Lung (tissue), 12 donors: ENCODE measurements around the gene MPI. TPM values are rescaled to one million over a fixed set of nuclear protein-coding genes. Genes with fewer than 3 reads are reported as not detected.
A peak's percentile ranks its signal among the peaks of the same experiment; 100 is the strongest.

Experiments
- ATAC-seq: fragments of 200-7000 bp; cut with Tn5 transposase; one replicate; pipeline ENCODE4 v1.9.1; 2020; ENCODE audit warnings: moderate number of reproducible peaks; ENCODE audit not compliant: insufficient read depth, low FRiP score
- DNase-seq, 3 donors: peaks; one replicate each; pipeline ENCODE4 v3.0.0-alpha.2; 2013 to 2017
- H3K27ac ChIP-seq, 2 donors: one replicate each; pipeline ENCODE4 v1.5.1; 2013; ENCODE audit warnings: mild to moderate bottlenecking in 2 of 2, moderate library complexity in 2 of 2, control low read depth in 1 of 2, inconsistent platforms in 1 of 2, low read depth in 1 of 2, low read length in 1 of 2
- H3K27me3 ChIP-seq, 3 donors: one replicate each; pipeline ENCODE4 v1.5.1; 2013; ENCODE audit warnings: low read length in 2 of 3; ENCODE audit not compliant: control insufficient read depth in 3 of 3, insufficient read depth in 3 of 3
- H3K36me3 ChIP-seq, 4 donors: one replicate each; pipeline ENCODE4 v1.5.1; 2013; ENCODE audit warnings: low read length in 4 of 4, mild to moderate bottlenecking in 1 of 4, moderate library complexity in 1 of 4; ENCODE audit not compliant: control insufficient read depth in 4 of 4, insufficient read depth in 4 of 4
- H3K4me1 ChIP-seq, 5 donors: one replicate each; pipeline ENCODE4 v1.5.1; 2013; ENCODE audit warnings: low read length in 5 of 5, mild to moderate bottlenecking in 2 of 5, moderate library complexity in 1 of 5; ENCODE audit not compliant: control insufficient read depth in 5 of 5, insufficient read depth in 5 of 5
- H3K4me3 ChIP-seq: one replicate; pipeline ENCODE4 v1.5.1; 2013; ENCODE audit warnings: mild to moderate bottlenecking, control low read depth, moderate library complexity
- H3K9ac ChIP-seq, 2 donors: one replicate each; pipeline ENCODE4 v1.5.1; 2013; ENCODE audit warnings: low read length in 2 of 2, control low read depth in 1 of 2; ENCODE audit not compliant: insufficient read depth in 1 of 2
- H3K9me3 ChIP-seq, 4 donors: one replicate each; pipeline ENCODE4 v1.5.1; 2013; ENCODE audit warnings: low read length in 3 of 4, mild to moderate bottlenecking in 1 of 4, moderate library complexity in 1 of 4; ENCODE audit not compliant: control insufficient read depth in 4 of 4, insufficient read depth in 3 of 4
- CTCF ChIP-seq: IDR thresholded peaks from 2 replicates; pipeline ENCODE4 v1.5.1; 2012; ENCODE audit warnings: mild to moderate bottlenecking; ENCODE audit errors: control extremely low read depth, extremely low read depth
- WGBS, 2 donors: extraction: QIAGEN DNeasy Blood & Tissue Kit; methylation state at CpG; one replicate each; pipeline ENCODE4 v1.1.7; 2013; 5-methylcytosine and 5-hydroxymethylcytosine counted together
- polyA plus RNA-seq, 2 donors: library from polyadenylated mRNA; stranded (reverse); fragments of 200-250 nt; gene quantifications; one replicate each; pipeline ENCODE4 v1.2.1, GENCODE V29; 2013
- total RNA-seq, 2 donors: library from RNA; depleted of rRNA in 1 of 2; stranded (reverse); fragments of >200 nt in 1 of 2; gene quantifications; one replicate each; pipeline ENCODE4 v1.2.1, GENCODE V29; 2014 to 2021
- donor health status: control.
- donor health status: control.
- donor health status: Bipolar disorder and iron deficiency.
- donor health status: healthy.
- donor health status: DM: yes; HTN: yes; CAD: no.

MPI gene
- total and polyA plus RNA-seq, 4 donors = 13.7 to 42.4 (median 30.1) TPM

- H3K4me1 ChIP-seq = peaks cover 0 to 15% (median 0%) of the 10 kb centered on the region in 5 donors
- H3K36me3 ChIP-seq = peaks cover 2 to 34% (median 15%) of the 10 kb centered on the region in 4 donors
- no peak for TF ChIP-seq CTCF
- no peaks in the 10 kb centered on the region for H3K9me3 ChIP-seq
- 67 to 81% methylated on average over 4 of the region's 4 CpGs for WGBS, 2 donors
- DNase-seq (no peak), ATAC-seq (no peak)
- peak overlapping the region in 1 of 2 donors; percentile 6 for H3K27ac ChIP-seq
- no peak overlapping the region for H3K9ac ChIP-seq
- H3K27me3 ChIP-seq = no peaks in the 10 kb centered on the region
- no peak overlapping the region for H3K4me3 ChIP-seq
These were observed 44.3 kb upstream of the MPI start for GRCh38 chr15:74845581-74845980.

- DNase-seq (no peak), ATAC-seq (no peak)
- 88 to 90% methylated on average over 3 of the region's 3 CpGs for WGBS, 2 donors
- no peak overlapping the region for H3K27ac ChIP-seq
- no peaks in the 10 kb centered on the region for H3K9me3 ChIP-seq
- peaks cover 16 to 53% (median 28%) of the 10 kb centered on the region in 4 donors for H3K36me3 ChIP-seq
- H3K4me1 ChIP-seq = peaks cover 0 to 11% (median 0%) of the 10 kb centered on the region in 5 donors
- no peaks in the 10 kb centered on the region for H3K27me3 ChIP-seq
- H3K9ac ChIP-seq = no peak overlapping the region
- no peak overlapping the region for H3K4me3 ChIP-seq
- no peak for TF ChIP-seq CTCF
These were observed 42.4 kb upstream of the MPI start for GRCh38 chr15:74847432-74847831.

GRCh38 chr15:74850393-74850792 is 39.4 kb upstream of the MPI start:
- DNase-seq (no peak), ATAC-seq (no peak)
- H3K27ac ChIP-seq = no peak overlapping the region
- H3K9ac ChIP-seq = no peak overlapping the region
- no peaks in the 10 kb centered on the region for H3K9me3 ChIP-seq
- no peaks in the 10 kb centered on the region for H3K4me1 ChIP-seq
- no peak for TF ChIP-seq CTCF
- H3K27me3 ChIP-seq = no peaks in the 10 kb centered on the region
- WGBS, 2 donors = 91 to 97% methylated on average over 4 of the region's 4 CpGs
- H3K36me3 ChIP-seq = peaks cover 26 to 70% (median 33%) of the 10 kb centered on the region in 4 donors
- no peak overlapping the region for H3K4me3 ChIP-seq

GRCh38 chr15:74851960-74852359 is 37.9 kb upstream of the MPI start:
- no peaks in the 10 kb centered on the region for H3K9me3 ChIP-seq
- ATAC-seq = no peak
- DNase-seq = no peak
- 95 to 96% methylated on average over 6 to 7 of the region's 7 CpGs for WGBS, 2 donors
- H3K9ac ChIP-seq = no peak overlapping the region
- no peak overlapping the region for H3K27ac ChIP-seq
- TF ChIP-seq CTCF = no peak
- H3K4me1 ChIP-seq = peaks cover 0 to under 1% (median 0%) of the 10 kb centered on the region in 5 donors
- H3K27me3 ChIP-seq = no peaks in the 10 kb centered on the region
- H3K4me3 ChIP-seq = no peak overlapping the region
- peaks cover 23 to 65% (median 32%) of the 10 kb centered on the region in 4 donors for H3K36me3 ChIP-seq
